ENCODE measurements around the gene MTMR10. TPM values are rescaled to one million over a fixed set of nuclear protein-coding genes. Genes with fewer than 3 reads are reported as not detected.

Gene MTMR10
- total RNA-seq, 2 experiments from 2014 or later: 41.2 to 42.0 TPM

- TF ChIP-seq CTCF (IDR thresholded peaks at IDR 0.05): no peak
- H3K9me3 Mint-ChIP-seq: no peaks in the 10 kb centered on the region
- no peaks in the 10 kb centered on the region for H3K36me3 Mint-ChIP-seq (ENCODE audit: low read depth)
- H3K27ac ChIP-seq (ENCODE audit: low read depth in 1 of 2, low read length in 2 of 2): no peak overlapping the region
- H3K36me3 ChIP-seq (ENCODE audit: insufficient read depth, low read length): no peaks in the 10 kb centered on the region
- no peaks in the 10 kb centered on the region for H3K27me3 Mint-ChIP-seq
- ATAC-seq (ENCODE audit: poor library complexity) (no peak), DNase-seq (no peak)
- ChIA-PET CTCF (no interaction called here), POLR2A (no interaction called here)
- H3K4me3 ChIP-seq (ENCODE audit: low read length): no peak overlapping the region
- H3K4me1 Mint-ChIP-seq (ENCODE audit: low read depth): no peaks in the 10 kb centered on the region
- no peaks in the 10 kb centered on the region for H3K4me1 ChIP-seq (ENCODE audit: insufficient read depth, low read length)
- H3K4me3 Mint-ChIP-seq: no peak overlapping the region
- no peak overlapping the region for H3K27ac Mint-ChIP-seq
- no peaks in the 10 kb centered on the region for H3K27me3 ChIP-seq (ENCODE audit: control insufficient read depth in 1 of 2, insufficient read depth in 2 of 2, low read length in 2 of 2)
- no peaks in the 10 kb centered on the region for H3K9me3 ChIP-seq (ENCODE audit: control insufficient read depth in 1 of 2, insufficient read depth in 1 of 2, low read length in 2 of 2)
- intact Hi-C loops (cut with DNase I, micrococcal nuclease): no loop called here
Observed at GRCh38 chr15:31037731-31038477, 46.5 kb upstream of the MTMR10 start.

GRCh38 chr15:31036783-31037182 lies 45.4 kb upstream of the MTMR10 start:
- CTCF ChIA-PET: no interaction called here
- no peak for ATAC-seq (ENCODE audit: poor library complexity)
- no peaks in the 10 kb centered on the region for H3K36me3 Mint-ChIP-seq (ENCODE audit: low read depth)
- no peak overlapping the region for H3K4me3 Mint-ChIP-seq
- TF ChIP-seq CTCF (IDR thresholded peaks at IDR 0.05): no peak
- H3K9me3 Mint-ChIP-seq: no peaks in the 10 kb centered on the region
- DNase-seq: no peak
- Histone ChIP-seq H3K27me3 (ENCODE audit: control insufficient read depth in 1 of 2, insufficient read depth in 2 of 2, low read length in 2 of 2) (no peaks in the 10 kb centered on the region), H3K4me1 (ENCODE audit: insufficient read depth, low read length) (no peaks in the 10 kb centered on the region), H3K36me3 (ENCODE audit: insufficient read depth, low read length) (no peaks in the 10 kb centered on the region), H3K4me3 (ENCODE audit: low read length) (no peak overlapping the region), H3K9me3 (ENCODE audit: control insufficient read depth in 1 of 2, insufficient read depth in 1 of 2, low read length in 2 of 2) (no peaks in the 10 kb centered on the region), H3K27ac (ENCODE audit: low read depth in 1 of 2, low read length in 2 of 2) (no peak overlapping the region)
- POLR2A ChIA-PET: no interaction called here
- H3K27ac Mint-ChIP-seq: no peak overlapping the region
- no peaks in the 10 kb centered on the region for H3K27me3 Mint-ChIP-seq
- intact Hi-C loops (cut with DNase I, micrococcal nuclease): no loop called here
- no peaks in the 10 kb centered on the region for H3K4me1 Mint-ChIP-seq (ENCODE audit: low read depth)

GRCh38 chr15:31035610-31036009 lies 44.2 kb upstream of the MTMR10 start:
- H3K9me3 Mint-ChIP-seq: no peaks in the 10 kb centered on the region
- H3K4me3 Mint-ChIP-seq: no peak overlapping the region
- no peak for TF ChIP-seq CTCF (IDR thresholded peaks at IDR 0.05)
- Histone ChIP-seq H3K27ac (ENCODE audit: low read depth in 1 of 2, low read length in 2 of 2) (no peak overlapping the region), H3K27me3 (ENCODE audit: control insufficient read depth in 1 of 2, insufficient read depth in 2 of 2, low read length in 2 of 2) (no peaks in the 10 kb centered on the region), H3K36me3 (ENCODE audit: insufficient read depth, low read length) (no peaks in the 10 kb centered on the region), H3K4me1 (ENCODE audit: insufficient read depth, low read length) (no peaks in the 10 kb centered on the region), H3K4me3 (ENCODE audit: low read length) (no peak overlapping the region), H3K9me3 (ENCODE audit: control insufficient read depth in 1 of 2, insufficient read depth in 1 of 2, low read length in 2 of 2) (no peaks in the 10 kb centered on the region)
- POLR2A ChIA-PET: no interaction called here
- no peaks in the 10 kb centered on the region for H3K36me3 Mint-ChIP-seq (ENCODE audit: low read depth)
- CTCF ChIA-PET: no interaction called here
- no peak overlapping the region for H3K27ac Mint-ChIP-seq
- no peaks in the 10 kb centered on the region for H3K27me3 Mint-ChIP-seq
- no peak for DNase-seq
- intact Hi-C loops (cut with DNase I, micrococcal nuclease): no loop called here
- no peaks in the 10 kb centered on the region for H3K4me1 Mint-ChIP-seq (ENCODE audit: low read depth)
- ATAC-seq (ENCODE audit: poor library complexity): no peak
